ENCODE results near the gene RPS21.

- TF ChIP-seq POLR2A (IDR thresholded peaks at IDR 0.05; ENCODE audit: low read length) (no peak), GATA1 (IDR thresholded peaks at IDR 0.05; ENCODE audit: low read depth, low read length) (no peak)
These were observed 19.1 kb upstream of the RPS21 start for GRCh38 chr20:62367633-62368391.
